Measurements from ENCODE around the gene ARHGAP24. TPM values are rescaled to one million over a fixed set of nuclear protein-coding genes. Genes with fewer than 3 reads are reported as not detected.
A peak's percentile ranks its signal among the peaks of the same experiment; 100 is the strongest.

ARHGAP24 gene
- total RNA-seq, 1 donor, result 67.6 TPM

DNA sequence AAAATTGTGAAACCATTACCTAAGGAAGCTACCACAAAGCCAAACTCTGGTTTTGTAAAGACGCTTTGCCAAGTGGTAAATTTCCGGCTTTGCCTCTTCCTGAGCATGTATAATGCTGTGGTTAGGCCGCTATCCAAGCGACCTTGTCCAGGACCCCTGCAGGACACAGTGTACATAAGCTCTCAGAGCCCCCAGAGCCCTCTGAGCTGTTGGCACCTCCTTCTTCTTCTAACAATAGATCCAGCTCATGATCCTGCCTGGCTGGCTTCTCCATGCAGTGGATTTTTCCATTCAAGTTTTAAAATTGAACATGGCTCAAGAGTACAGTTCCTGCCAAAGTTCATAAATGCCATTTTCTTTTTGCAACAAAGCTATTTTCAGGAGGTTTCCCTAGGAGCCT, 558.2 kb downstream of the ARHGAP24 start:
- TF ChIP-seq, protein P1, sequence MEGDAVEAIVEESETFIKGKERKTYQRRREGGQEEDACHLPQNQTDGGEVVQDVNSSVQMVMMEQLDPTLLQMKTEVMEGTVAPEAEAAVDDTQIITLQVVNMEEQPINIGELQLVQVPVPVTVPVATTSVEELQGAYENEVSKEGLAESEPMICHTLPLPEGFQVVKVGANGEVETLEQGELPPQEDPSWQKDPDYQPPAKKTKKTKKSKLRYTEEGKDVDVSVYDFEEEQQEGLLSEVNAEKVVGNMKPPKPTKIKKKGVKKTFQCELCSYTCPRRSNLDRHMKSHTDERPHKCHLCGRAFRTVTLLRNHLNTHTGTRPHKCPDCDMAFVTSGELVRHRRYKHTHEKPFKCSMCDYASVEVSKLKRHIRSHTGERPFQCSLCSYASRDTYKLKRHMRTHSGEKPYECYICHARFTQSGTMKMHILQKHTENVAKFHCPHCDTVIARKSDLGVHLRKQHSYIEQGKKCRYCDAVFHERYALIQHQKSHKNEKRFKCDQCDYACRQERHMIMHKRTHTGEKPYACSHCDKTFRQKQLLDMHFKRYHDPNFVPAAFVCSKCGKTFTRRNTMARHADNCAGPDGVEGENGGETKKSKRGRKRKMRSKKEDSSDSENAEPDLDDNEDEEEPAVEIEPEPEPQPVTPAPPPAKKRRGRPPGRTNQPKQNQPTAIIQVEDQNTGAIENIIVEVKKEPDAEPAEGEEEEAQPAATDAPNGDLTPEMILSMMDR (IDR thresholded peaks at IDR 0.05; ENCODE audit: insufficient read depth, low read length), result no peak
- H3K4me3 ChIP-seq (ENCODE audit: low read depth, low read length), result no peak overlapping the region
- peak; percentile 97 for DNase-seq (ENCODE audit: low read depth)

- H3K4me3 ChIP-seq (ENCODE audit: low read depth, low read length), result no peak overlapping the region
- DNase-seq (ENCODE audit: low read depth), result peak; percentile 45
- TF ChIP-seq, protein P1 (IDR thresholded peaks at IDR 0.05; ENCODE audit: insufficient read depth, low read length), result no peak
Measured at GRCh38 chr4:86034616-86035015, 559.7 kb downstream of the ARHGAP24 start.

DNA sequence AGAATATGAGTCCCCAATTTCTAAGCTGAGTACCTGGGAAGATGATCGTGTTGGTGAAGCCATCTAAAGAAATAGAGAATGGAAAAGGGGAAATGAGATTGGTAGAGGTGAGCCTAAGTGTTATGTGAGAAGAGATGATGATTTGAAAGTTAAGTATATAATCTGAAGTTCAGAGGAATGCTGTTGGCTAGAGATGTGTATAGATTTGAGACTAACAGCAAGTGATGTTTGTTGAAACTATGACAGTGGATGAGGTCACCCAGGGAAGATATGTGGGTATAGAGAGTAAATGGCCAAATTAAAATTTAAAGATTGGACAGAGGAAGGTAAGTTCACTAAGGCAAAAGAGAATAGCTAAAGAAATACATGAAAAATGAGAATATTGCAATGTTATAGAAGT, 560.7 kb downstream of the ARHGAP24 start:
- TF ChIP-seq, protein P1 (IDR thresholded peaks at IDR 0.05; ENCODE audit: insufficient read depth, low read length), result no peak
- DNase-seq (ENCODE audit: low read depth), result no peak
- no peak overlapping the region for H3K4me3 ChIP-seq (ENCODE audit: low read depth, low read length)

DNA sequence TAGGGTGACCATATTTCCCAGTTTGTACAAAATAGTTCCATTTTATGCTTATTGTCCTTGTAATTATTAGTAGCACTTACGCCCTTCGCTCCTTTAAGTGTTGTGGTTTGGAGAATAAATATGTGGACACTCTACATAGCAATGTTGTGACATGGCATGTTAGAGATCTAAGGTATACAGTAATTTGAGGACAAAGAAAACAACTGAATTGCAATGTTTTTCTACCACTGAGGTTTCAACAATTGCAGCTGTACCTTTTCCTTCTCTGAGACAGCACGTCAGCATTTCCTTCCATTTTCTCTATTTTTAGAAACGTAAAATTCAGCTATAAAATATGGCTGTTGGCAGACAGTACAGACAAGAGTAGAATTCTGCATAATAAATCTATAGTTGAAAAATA, 561.8 kb downstream of the ARHGAP24 start:
- DNase-seq (ENCODE audit: low read depth), result no peak
- no peak overlapping the region for H3K4me3 ChIP-seq (ENCODE audit: low read depth, low read length)
- TF ChIP-seq, protein P1 (IDR thresholded peaks at IDR 0.05; ENCODE audit: insufficient read depth, low read length), result no peak

GRCh38 chr4:86038037-86038436, 563.1 kb downstream of the ARHGAP24 start:
- no peak for DNase-seq (ENCODE audit: low read depth)
- TF ChIP-seq, protein P1 (IDR thresholded peaks at IDR 0.05; ENCODE audit: insufficient read depth, low read length), result no peak
- no peak overlapping the region for H3K4me3 ChIP-seq (ENCODE audit: low read depth, low read length)

- TF ChIP-seq, protein P1 (IDR thresholded peaks at IDR 0.05; ENCODE audit: insufficient read depth, low read length), result peak; percentile 55
- peak; percentile 81 for DNase-seq (ENCODE audit: low read depth)
- H3K4me3 ChIP-seq (ENCODE audit: low read depth, low read length), result no peak overlapping the region
Measured at GRCh38 chr4:86043755-86044592, 569.0 kb downstream of the ARHGAP24 start.

Data from fibroblast of the aortic adventitia (primary cell).